ENCODE data around the gene FBXO44.

FBXO44 gene

GRCh38 chr1:11620405-11620804 is 34.3 kb upstream of the FBXO44 start:
- Histone ChIP-seq H3K27me3 (ENCODE audit: control insufficient read depth, insufficient read depth, low read length) (no peaks in the 10 kb centered on the region), H3K9me3 (ENCODE audit: control insufficient read depth, insufficient read depth, low read length) (no peaks in the 10 kb centered on the region), H3K36me3 (ENCODE audit: control insufficient read depth, insufficient read depth, low read length) (no peaks in the 10 kb centered on the region), H3K4me3 (ENCODE audit: low read depth, low read length) (no peak overlapping the region), H3K9ac (ENCODE audit: low read depth, low read length) (no peak overlapping the region), H3K4me1 (ENCODE audit: control insufficient read depth, insufficient read depth, low read length) (no peaks in the 10 kb centered on the region)

GRCh38 chr1:11620924-11621323 is 33.8 kb upstream of the FBXO44 start:
- H3K36me3 ChIP-seq (ENCODE audit: control insufficient read depth, insufficient read depth, low read length): no peaks in the 10 kb centered on the region
- H3K4me3 ChIP-seq (ENCODE audit: low read depth, low read length): no peak overlapping the region
- no peaks in the 10 kb centered on the region for H3K9me3 ChIP-seq (ENCODE audit: control insufficient read depth, insufficient read depth, low read length)
- H3K4me1 ChIP-seq (ENCODE audit: control insufficient read depth, insufficient read depth, low read length): no peaks in the 10 kb centered on the region
- H3K9ac ChIP-seq (ENCODE audit: low read depth, low read length): no peak overlapping the region
- no peaks in the 10 kb centered on the region for H3K27me3 ChIP-seq (ENCODE audit: control insufficient read depth, insufficient read depth, low read length)

GRCh38 chr1:11622398-11622797 is 32.3 kb upstream of the FBXO44 start:
- Histone ChIP-seq H3K4me1 (ENCODE audit: control insufficient read depth, insufficient read depth, low read length) (no peaks in the 10 kb centered on the region), H3K27me3 (ENCODE audit: control insufficient read depth, insufficient read depth, low read length) (no peaks in the 10 kb centered on the region), H3K9ac (ENCODE audit: low read depth, low read length) (no peak overlapping the region), H3K9me3 (ENCODE audit: control insufficient read depth, insufficient read depth, low read length) (no peaks in the 10 kb centered on the region), H3K4me3 (ENCODE audit: low read depth, low read length) (no peak overlapping the region), H3K36me3 (ENCODE audit: control insufficient read depth, insufficient read depth, low read length) (no peaks in the 10 kb centered on the region)

GRCh38 chr1:11623702-11624101 is 31.0 kb upstream of the FBXO44 start:
- no peaks in the 10 kb centered on the region for H3K4me1 ChIP-seq (ENCODE audit: control insufficient read depth, insufficient read depth, low read length)

GRCh38 chr1:11626551-11626950 is 28.1 kb upstream of the FBXO44 start:
- no peaks in the 10 kb centered on the region for H3K4me1 ChIP-seq (ENCODE audit: control insufficient read depth, insufficient read depth, low read length)
- H3K9me3 ChIP-seq (ENCODE audit: control insufficient read depth, insufficient read depth, low read length): no peaks in the 10 kb centered on the region
- H3K36me3 ChIP-seq (ENCODE audit: control insufficient read depth, insufficient read depth, low read length): no peaks in the 10 kb centered on the region
- no peaks in the 10 kb centered on the region for H3K27me3 ChIP-seq (ENCODE audit: control insufficient read depth, insufficient read depth, low read length)
- H3K9ac ChIP-seq (ENCODE audit: low read depth, low read length): no peak overlapping the region
- H3K4me3 ChIP-seq (ENCODE audit: low read depth, low read length): no peak overlapping the region

More at GRCh38 chr1:11623702-11624101, 31.0 kb upstream of the FBXO44 start:
- no peaks in the 10 kb centered on the region for H3K9me3 ChIP-seq (ENCODE audit: control insufficient read depth, insufficient read depth, low read length)
- no peak overlapping the region for H3K9ac ChIP-seq (ENCODE audit: low read depth, low read length)
- no peak overlapping the region for H3K4me3 ChIP-seq (ENCODE audit: low read depth, low read length)
- no peaks in the 10 kb centered on the region for H3K27me3 ChIP-seq (ENCODE audit: control insufficient read depth, insufficient read depth, low read length)
- H3K36me3 ChIP-seq (ENCODE audit: control insufficient read depth, insufficient read depth, low read length): no peaks in the 10 kb centered on the region

GRCh38 chr1:11628767-11629166 is 25.9 kb upstream of the FBXO44 start:
- Histone ChIP-seq H3K4me3 (ENCODE audit: low read depth, low read length) (no peak overlapping the region), H3K4me1 (ENCODE audit: control insufficient read depth, insufficient read depth, low read length) (no peaks in the 10 kb centered on the region), H3K9me3 (ENCODE audit: control insufficient read depth, insufficient read depth, low read length) (no peaks in the 10 kb centered on the region), H3K36me3 (ENCODE audit: control insufficient read depth, insufficient read depth, low read length) (no peaks in the 10 kb centered on the region), H3K27me3 (ENCODE audit: control insufficient read depth, insufficient read depth, low read length) (no peaks in the 10 kb centered on the region), H3K9ac (ENCODE audit: low read depth, low read length) (no peak overlapping the region)

- no peak overlapping the region for H3K9ac ChIP-seq (ENCODE audit: low read depth, low read length)
- H3K27me3 ChIP-seq (ENCODE audit: control insufficient read depth, insufficient read depth, low read length): no peaks in the 10 kb centered on the region
- no peak overlapping the region for H3K4me3 ChIP-seq (ENCODE audit: low read depth, low read length)
These were observed 25.3 kb upstream of the FBXO44 start for GRCh38 chr1:11629184-11630016.

GRCh38 chr1:11634365-11635192 is 20.1 kb upstream of the FBXO44 start:
- H3K36me3 ChIP-seq (ENCODE audit: control insufficient read depth, insufficient read depth, low read length): no peaks in the 10 kb centered on the region
- no peak overlapping the region for H3K4me3 ChIP-seq (ENCODE audit: low read depth, low read length)
- no peak overlapping the region for H3K9ac ChIP-seq (ENCODE audit: low read depth, low read length)
- H3K4me1 ChIP-seq (ENCODE audit: control insufficient read depth, insufficient read depth, low read length): no peaks in the 10 kb centered on the region
- no peaks in the 10 kb centered on the region for H3K27me3 ChIP-seq (ENCODE audit: control insufficient read depth, insufficient read depth, low read length)
- H3K9me3 ChIP-seq (ENCODE audit: control insufficient read depth, insufficient read depth, low read length): no peaks in the 10 kb centered on the region

More at GRCh38 chr1:11629184-11630016, 25.3 kb upstream of the FBXO44 start:
- H3K9me3 ChIP-seq (ENCODE audit: control insufficient read depth, insufficient read depth, low read length): no peaks in the 10 kb centered on the region
- H3K36me3 ChIP-seq (ENCODE audit: control insufficient read depth, insufficient read depth, low read length): no peaks in the 10 kb centered on the region
- H3K4me1 ChIP-seq (ENCODE audit: control insufficient read depth, insufficient read depth, low read length): no peaks in the 10 kb centered on the region

GRCh38 chr1:11638121-11638520 is 16.6 kb upstream of the FBXO44 start:
- H3K9me3 ChIP-seq (ENCODE audit: control insufficient read depth, insufficient read depth, low read length): no peaks in the 10 kb centered on the region
- no peak overlapping the region for H3K4me3 ChIP-seq (ENCODE audit: low read depth, low read length)
- no peaks in the 10 kb centered on the region for H3K4me1 ChIP-seq (ENCODE audit: control insufficient read depth, insufficient read depth, low read length)
- H3K9ac ChIP-seq (ENCODE audit: low read depth, low read length): no peak overlapping the region
- H3K27me3 ChIP-seq (ENCODE audit: control insufficient read depth, insufficient read depth, low read length): no peaks in the 10 kb centered on the region
- no peaks in the 10 kb centered on the region for H3K36me3 ChIP-seq (ENCODE audit: control insufficient read depth, insufficient read depth, low read length)

- Histone ChIP-seq H3K27me3 (ENCODE audit: control insufficient read depth, insufficient read depth, low read length) (no peaks in the 10 kb centered on the region), H3K4me3 (ENCODE audit: low read depth, low read length) (no peak overlapping the region), H3K4me1 (ENCODE audit: control insufficient read depth, insufficient read depth, low read length) (no peaks in the 10 kb centered on the region), H3K9ac (ENCODE audit: low read depth, low read length) (no peak overlapping the region), H3K9me3 (ENCODE audit: control insufficient read depth, insufficient read depth, low read length) (no peaks in the 10 kb centered on the region), H3K36me3 (ENCODE audit: control insufficient read depth, insufficient read depth, low read length) (no peaks in the 10 kb centered on the region)
These were observed 15.3 kb upstream of the FBXO44 start for GRCh38 chr1:11639372-11639771.

- H3K4me3 ChIP-seq (ENCODE audit: low read depth, low read length): no peak overlapping the region
- no peaks in the 10 kb centered on the region for H3K27me3 ChIP-seq (ENCODE audit: control insufficient read depth, insufficient read depth, low read length)
- H3K9me3 ChIP-seq (ENCODE audit: control insufficient read depth, insufficient read depth, low read length): no peaks in the 10 kb centered on the region
- no peaks in the 10 kb centered on the region for H3K36me3 ChIP-seq (ENCODE audit: control insufficient read depth, insufficient read depth, low read length)
- H3K4me1 ChIP-seq (ENCODE audit: control insufficient read depth, insufficient read depth, low read length): no peaks in the 10 kb centered on the region
- H3K9ac ChIP-seq (ENCODE audit: low read depth, low read length): no peak overlapping the region
These were observed 14.6 kb upstream of the FBXO44 start for GRCh38 chr1:11640101-11640500.

- no peaks in the 10 kb centered on the region for H3K9me3 ChIP-seq (ENCODE audit: control insufficient read depth, insufficient read depth, low read length)
- no peaks in the 10 kb centered on the region for H3K27me3 ChIP-seq (ENCODE audit: control insufficient read depth, insufficient read depth, low read length)
- H3K4me3 ChIP-seq (ENCODE audit: low read depth, low read length): no peak overlapping the region
- no peaks in the 10 kb centered on the region for H3K36me3 ChIP-seq (ENCODE audit: control insufficient read depth, insufficient read depth, low read length)
- H3K9ac ChIP-seq (ENCODE audit: low read depth, low read length): no peak overlapping the region
- H3K4me1 ChIP-seq (ENCODE audit: control insufficient read depth, insufficient read depth, low read length): no peaks in the 10 kb centered on the region
These were observed 13.7 kb upstream of the FBXO44 start for GRCh38 chr1:11640944-11641343.
